GM18507 (cell line): Measurements from ENCODE around the gene ASCL2.

Experiments used
- DNase-seq: peaks from one replicate; pipeline ENCODE4 v3.0.0; 2011; ENCODE audit warnings: low read depth; ENCODE audit not compliant: insufficient read length; ENCODE audit errors: extremely low spot score
- FAIRE-seq: peaks from 2 replicates; lab custom pipeline; 2011; peaks lifted over from hg19 to GRCh38; lab: Jason Lieb, UNC

ASCL2 gene

GRCh38 chr11:2275334-2276279 lies 5.2 kb upstream of the ASCL2 start:
- no peak for FAIRE-seq

GRCh38 chr11:2273771-2274170 lies 3.4 kb upstream of the ASCL2 start:
- no peak for DNase-seq
- no peak for FAIRE-seq

More at GRCh38 chr11:2275334-2276279, 5.2 kb upstream of the ASCL2 start:
- DNase-seq, result no peak

GRCh38 chr11:2273311-2273710 lies 2.9 kb upstream of the ASCL2 start:
- no peak for DNase-seq
- FAIRE-seq, result no peak

- no peak for FAIRE-seq
- no peak for DNase-seq
These were observed 2.5 kb upstream of the ASCL2 start for GRCh38 chr11:2272946-2273280.

- no peak for DNase-seq
- no peak for FAIRE-seq
These were observed 2.0 kb upstream of the ASCL2 start for GRCh38 chr11:2272228-2272945.

- no peak for FAIRE-seq
These were observed 1.2 kb upstream of the ASCL2 start for GRCh38 chr11:2271327-2272227.

GRCh38 chr11:2271077-2271326 lies 614 bp upstream of the ASCL2 start:
- DNase-seq (no peak), FAIRE-seq (no peak)

More at GRCh38 chr11:2271327-2272227, 1.2 kb upstream of the ASCL2 start:
- DNase-seq, result no peak

GRCh38 chr11:2269601-2270321 lies 627 bp downstream of the ASCL2 start:
- DNase-seq (no peak), FAIRE-seq (no peak)

- DNase-seq (no peak), FAIRE-seq (no peak)
These were observed 1.4 kb downstream of the ASCL2 start for GRCh38 chr11:2268729-2269600.

GRCh38 chr11:2267851-2268728 lies 2.3 kb downstream of the ASCL2 start:
- FAIRE-seq (no peak), DNase-seq (no peak)

GRCh38 chr11:2267306-2267850 lies 3.0 kb downstream of the ASCL2 start:
- DNase-seq (no peak), FAIRE-seq (no peak)

GRCh38 chr11:2266586-2267305 lies 3.6 kb downstream of the ASCL2 start:
- FAIRE-seq (no peak), DNase-seq (no peak)

GRCh38 chr11:2265854-2266585 lies 4.4 kb downstream of the ASCL2 start:
- DNase-seq, result no peak
- no peak for FAIRE-seq

- FAIRE-seq (peak; percentile 80), DNase-seq (peak; percentile 39)
These were observed 5.0 kb downstream of the ASCL2 start for GRCh38 chr11:2265396-2265795.

- FAIRE-seq (no peak), DNase-seq (no peak)
These were observed 5.9 kb downstream of the ASCL2 start for GRCh38 chr11:2264366-2265053.
